NT2/D1 (cell line): ENCODE data around the gene NIP7.

Experiments used
- DNase-seq: peaks from one replicate; pipeline ENCODE4 v3.0.0-alpha.2; 2011; ENCODE audit warnings: low read depth, low spot score
- H3K27me3 ChIP-seq: 2 replicates; pipeline ENCODE4 v1.6.0; 2011; ENCODE audit warnings: mild to moderate bottlenecking; ENCODE audit not compliant: insufficient read length, insufficient read depth
- H3K36me3 ChIP-seq: 2 replicates; pipeline ENCODE4 v1.6.1; 2011; ENCODE audit warnings: mild to moderate bottlenecking, low read length, mixed read lengths; ENCODE audit not compliant: insufficient read depth, insufficient read length
- H3K4me1 ChIP-seq: 2 replicates; pipeline ENCODE4 v1.5.1; 2011; ENCODE audit not compliant: insufficient read depth, insufficient read length
- H3K4me3 ChIP-seq: 2 replicates; pipeline ENCODE4 v1.5.1; 2011; ENCODE audit warnings: low read depth; ENCODE audit not compliant: insufficient read length
- H3K9ac ChIP-seq: 2 replicates; pipeline ENCODE4 v1.6.0; 2011; ENCODE audit warnings: low read depth; ENCODE audit not compliant: insufficient read length
- H3K9me3 ChIP-seq: 2 replicates; pipeline ENCODE4 v1.5.1; 2011; ENCODE audit warnings: mild to moderate bottlenecking, low read length; ENCODE audit not compliant: insufficient read depth
- SUZ12 ChIP-seq: IDR thresholded peaks from 2 replicates; pipeline ENCODE4 v1.6.1; 2011; ENCODE audit not compliant: insufficient read length, insufficient read depth; ENCODE audit errors: extremely low read depth
- YY1 ChIP-seq: IDR thresholded peaks from 2 replicates; pipeline ENCODE4 v1.6.1; 2011; ENCODE audit not compliant: insufficient read length, insufficient read depth
- ZNF274 ChIP-seq: IDR thresholded peaks from 2 replicates; pipeline ENCODE4 v1.6.1; 2011; ENCODE audit warnings: mild to moderate bottlenecking, low read depth, low read length

The NIP7 gene

GRCh38 chr16:69318911-69319289, 20.7 kb upstream of the NIP7 start:
- Histone ChIP-seq H3K4me1 (no peaks in the 10 kb centered on the region), H3K9me3 (no peaks in the 10 kb centered on the region), H3K36me3 (peaks cover 96% of the 10 kb centered on the region), H3K4me3 (no peak overlapping the region), H3K9ac (no peak overlapping the region), H3K27me3 (no peaks in the 10 kb centered on the region)
- no peak for TF ChIP-seq YY1
- no peak for TF ChIP-seq ZNF274
- TF ChIP-seq SUZ12: no peak
- no peak for DNase-seq

- H3K4me1 ChIP-seq: peaks cover 2% of the 10 kb centered on the region
- no peaks in the 10 kb centered on the region for H3K27me3 ChIP-seq
- peaks cover 96% of the 10 kb centered on the region for H3K36me3 ChIP-seq
- no peaks in the 10 kb centered on the region for H3K9me3 ChIP-seq
- H3K4me3 ChIP-seq: no peak overlapping the region
- no peak for DNase-seq
- no peak overlapping the region for H3K9ac ChIP-seq
- no peak for TF ChIP-seq ZNF274
- TF ChIP-seq YY1: no peak
- no peak for TF ChIP-seq SUZ12
These were observed 20.2 kb upstream of the NIP7 start for GRCh38 chr16:69319381-69319780.

- Histone ChIP-seq H3K9ac (no peak overlapping the region), H3K9me3 (no peaks in the 10 kb centered on the region), H3K4me3 (no peak overlapping the region), H3K4me1 (peaks cover 2% of the 10 kb centered on the region), H3K36me3 (peaks cover 96% of the 10 kb centered on the region), H3K27me3 (no peaks in the 10 kb centered on the region)
- DNase-seq: no peak
- no peak for TF ChIP-seq YY1
- no peak for TF ChIP-seq SUZ12
- no peak for TF ChIP-seq ZNF274
These were observed 19.5 kb upstream of the NIP7 start for GRCh38 chr16:69319826-69320739.

GRCh38 chr16:69320740-69321073, 18.9 kb upstream of the NIP7 start:
- Histone ChIP-seq H3K4me1 (peaks cover 2% of the 10 kb centered on the region), H3K9ac (no peak overlapping the region), H3K9me3 (no peaks in the 10 kb centered on the region), H3K36me3 (peaks cover 94% of the 10 kb centered on the region), H3K27me3 (no peaks in the 10 kb centered on the region), H3K4me3 (no peak overlapping the region)
- no peak for TF ChIP-seq YY1
- no peak for TF ChIP-seq ZNF274
- DNase-seq: no peak

- peaks cover 94% of the 10 kb centered on the region for H3K36me3 ChIP-seq
- no peak overlapping the region for H3K4me3 ChIP-seq
- H3K9ac ChIP-seq: no peak overlapping the region
- TF ChIP-seq ZNF274: no peak
- no peak for TF ChIP-seq YY1
- TF ChIP-seq SUZ12: no peak
- H3K27me3 ChIP-seq: no peaks in the 10 kb centered on the region
- no peaks in the 10 kb centered on the region for H3K9me3 ChIP-seq
- DNase-seq: no peak
- H3K4me1 ChIP-seq: peaks cover 2% of the 10 kb centered on the region
These were observed 18.5 kb upstream of the NIP7 start for GRCh38 chr16:69321080-69321479.

GRCh38 chr16:69322343-69322742, 17.2 kb upstream of the NIP7 start:
- no peak overlapping the region for H3K4me3 ChIP-seq
- H3K9me3 ChIP-seq: no peaks in the 10 kb centered on the region
- no peaks in the 10 kb centered on the region for H3K27me3 ChIP-seq
- H3K4me1 ChIP-seq: peaks cover 2% of the 10 kb centered on the region
- H3K36me3 ChIP-seq: peaks cover 94% of the 10 kb centered on the region
- TF ChIP-seq YY1 (no peak), SUZ12 (no peak), ZNF274 (no peak)
- no peak for DNase-seq
- H3K9ac ChIP-seq: no peak overlapping the region

GRCh38 chr16:69323415-69323814, 16.2 kb upstream of the NIP7 start:
- no peak for DNase-seq
- Histone ChIP-seq H3K27me3 (no peaks in the 10 kb centered on the region), H3K4me1 (peaks cover 2% of the 10 kb centered on the region), H3K9me3 (no peaks in the 10 kb centered on the region), H3K36me3 (peaks cover 94% of the 10 kb centered on the region), H3K4me3 (no peak overlapping the region), H3K9ac (no peak overlapping the region)
- TF ChIP-seq ZNF274: no peak
- no peak for TF ChIP-seq YY1
- no peak for TF ChIP-seq SUZ12
